ENCODE measurements around the gene SMIM12. TPM values are rescaled to one million over a fixed set of nuclear protein-coding genes. Genes with fewer than 3 reads are reported as not detected.

SMIM12 gene
- total and polyA plus RNA-seq, 4 donors = 11.9 to 60.8 (median 45.5) TPM

- Histone ChIP-seq H3K9me3 (ENCODE audit: control insufficient read depth in 4 of 4, low read length in 3 of 4) (no peaks in the 10 kb centered on the region), H3K4me1 (ENCODE audit: control insufficient read depth in 4 of 4, insufficient read depth in 4 of 4, low read length in 3 of 4) (peaks cover 4 to 25% (median 16%) of the 10 kb centered on the region in 4 donors), H3K9ac (ENCODE audit: low read depth in 1 of 2, low read length in 2 of 2) (no peak overlapping the region), H3K27me3 (ENCODE audit: control insufficient read depth in 4 of 4, insufficient read depth in 4 of 4, low read length in 3 of 4) (no peaks in the 10 kb centered on the region), H3K36me3 (ENCODE audit: control insufficient read depth in 4 of 4, insufficient read depth in 3 of 4, low read depth in 1 of 4, low read length in 3 of 4) (no peaks in the 10 kb centered on the region), H3K27ac (ENCODE audit: low read depth in 1 of 2, low read length in 2 of 2) (no peak overlapping the region), H3K4me3 (ENCODE audit: low read depth in 1 of 3, low read length in 3 of 3) (no peak overlapping the region)
- no peak for DNase-seq (ENCODE audit: low spot score)
- 51% methylated on average over 2 of the region's 2 CpGs for WGBS
- TF ChIP-seq NR2F2 (IDR thresholded peaks at IDR 0.05) (no peak), HNF4A (conservative IDR thresholded peaks at IDR 0.05) (no peak), GABPA (IDR thresholded peaks at IDR 0.05 in 1 of 2, conservative IDR thresholded peaks at IDR 0.05 in 1 of 2) (no peak), HNF4G (IDR thresholded peaks at IDR 0.05) (no peak), RXRA (IDR thresholded peaks at IDR 0.05) (no peak), SP1 (IDR thresholded peaks at IDR 0.05) (no peak), TAF1 (conservative IDR thresholded peaks at IDR 0.05) (no peak), MAX (IDR thresholded peaks at IDR 0.05) (no peak), JUND (IDR thresholded peaks at IDR 0.05) (no peak), EGR1 (IDR thresholded peaks at IDR 0.05; ENCODE audit: low read depth in 2 of 2) (no peak), REST (IDR thresholded peaks at IDR 0.05) (no peak), YY1 (IDR thresholded peaks at IDR 0.05) (no peak), FOXA1 (IDR thresholded peaks at IDR 0.05) (no peak), ZBTB33 (IDR thresholded peaks at IDR 0.05) (no peak), FOXA2 (IDR thresholded peaks at IDR 0.05) (no peak), RAD21 (IDR thresholded peaks at IDR 0.05) (no peak)
- TF ChIP-seq, protein P1, sequence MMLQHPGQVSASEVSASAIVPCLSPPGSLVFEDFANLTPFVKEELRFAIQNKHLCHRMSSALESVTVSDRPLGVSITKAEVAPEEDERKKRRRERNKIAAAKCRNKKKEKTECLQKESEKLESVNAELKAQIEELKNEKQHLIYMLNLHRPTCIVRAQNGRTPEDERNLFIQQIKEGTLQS (IDR thresholded peaks at IDR 0.05) = no peak
- TF ChIP-seq, protein P2, sequence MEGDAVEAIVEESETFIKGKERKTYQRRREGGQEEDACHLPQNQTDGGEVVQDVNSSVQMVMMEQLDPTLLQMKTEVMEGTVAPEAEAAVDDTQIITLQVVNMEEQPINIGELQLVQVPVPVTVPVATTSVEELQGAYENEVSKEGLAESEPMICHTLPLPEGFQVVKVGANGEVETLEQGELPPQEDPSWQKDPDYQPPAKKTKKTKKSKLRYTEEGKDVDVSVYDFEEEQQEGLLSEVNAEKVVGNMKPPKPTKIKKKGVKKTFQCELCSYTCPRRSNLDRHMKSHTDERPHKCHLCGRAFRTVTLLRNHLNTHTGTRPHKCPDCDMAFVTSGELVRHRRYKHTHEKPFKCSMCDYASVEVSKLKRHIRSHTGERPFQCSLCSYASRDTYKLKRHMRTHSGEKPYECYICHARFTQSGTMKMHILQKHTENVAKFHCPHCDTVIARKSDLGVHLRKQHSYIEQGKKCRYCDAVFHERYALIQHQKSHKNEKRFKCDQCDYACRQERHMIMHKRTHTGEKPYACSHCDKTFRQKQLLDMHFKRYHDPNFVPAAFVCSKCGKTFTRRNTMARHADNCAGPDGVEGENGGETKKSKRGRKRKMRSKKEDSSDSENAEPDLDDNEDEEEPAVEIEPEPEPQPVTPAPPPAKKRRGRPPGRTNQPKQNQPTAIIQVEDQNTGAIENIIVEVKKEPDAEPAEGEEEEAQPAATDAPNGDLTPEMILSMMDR (IDR thresholded peaks at IDR 0.05; ENCODE audit: low read depth, low read length, missing input control) = no peak
Measured at GRCh38 chr1:34828611-34829010, 30.9 kb downstream of the SMIM12 start.
